T47D (cell line): Measurements from ENCODE around the gene ARHGEF11.

Source experiments
- DNase-seq, 2 experiments: peaks; one replicate each; pipeline versions ENCODE4 v3.0.0 to v3.0.0-alpha.2; 2011 to 2012; ENCODE audit warnings: low read depth in 1 of 2, low spot score in 1 of 2
- JUND ChIP-seq: IDR thresholded peaks from 2 replicates; pipeline ENCODE4 v1.6.1; 2012; ENCODE audit warnings: low read depth
- in situ Hi-C: cut with HindIII; loops from 2 replicates; pipeline ENCODE4 v1.10.0; 2016; ENCODE audit warnings: low sequenced_read_pairs, low pct_unique_long_range_greater_than_20kb

Gene ARHGEF11

GRCh38 chr1:156975084-156975483 lies 70.5 kb downstream of the ARHGEF11 start:
- no peak for TF ChIP-seq JUND
- DNase-seq: no peak
- in situ Hi-C loops: no loop called here

DNA sequence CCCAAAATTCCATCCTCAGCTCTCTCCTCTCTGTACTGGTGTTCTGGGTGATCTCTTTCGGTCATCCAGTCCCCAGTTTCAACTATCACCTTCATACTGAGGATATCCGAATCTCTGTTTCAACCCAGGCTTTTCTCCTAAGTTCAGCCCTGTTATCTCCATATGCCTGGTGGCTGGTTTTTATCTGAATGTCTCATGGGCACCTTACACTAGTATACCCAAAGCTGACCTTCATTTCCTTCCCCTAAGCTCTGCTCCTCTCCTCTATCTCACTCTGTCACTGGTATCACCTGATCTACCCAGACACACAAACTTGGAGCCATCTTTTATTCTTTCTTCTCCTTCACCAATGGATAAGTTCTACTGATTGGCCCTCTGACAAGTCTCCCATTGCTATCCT lies 72.1 kb downstream of the ARHGEF11 start:
- no peak for TF ChIP-seq JUND

DNA sequence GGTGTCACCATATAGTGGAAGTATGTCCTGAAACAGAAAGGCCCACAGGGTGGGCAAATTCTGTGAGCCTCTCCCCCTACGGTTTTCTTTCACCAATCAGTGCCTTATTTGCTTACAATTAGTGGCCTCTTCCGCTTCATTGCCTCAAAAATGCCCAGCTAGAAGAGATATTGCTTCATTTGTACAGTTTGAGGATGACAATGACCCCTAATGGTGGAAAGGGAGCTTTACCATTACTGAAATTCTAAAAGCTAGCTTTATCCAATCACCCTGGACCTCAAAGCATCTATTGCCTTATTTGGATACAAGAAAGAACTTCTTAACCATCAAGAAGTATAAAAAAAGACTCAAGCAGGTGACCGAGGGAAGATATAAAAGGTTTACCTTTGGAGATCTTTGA lies 75.5 kb downstream of the ARHGEF11 start:
- TF ChIP-seq JUND: no peak
- in situ Hi-C loops: no loop called here
- DNase-seq: peak in 1 of 2 experiments; percentile 26

More for the DNA sequence above, 72.1 kb downstream of the ARHGEF11 start:
- no peak for DNase-seq
- in situ Hi-C loops: no loop called here

DNA sequence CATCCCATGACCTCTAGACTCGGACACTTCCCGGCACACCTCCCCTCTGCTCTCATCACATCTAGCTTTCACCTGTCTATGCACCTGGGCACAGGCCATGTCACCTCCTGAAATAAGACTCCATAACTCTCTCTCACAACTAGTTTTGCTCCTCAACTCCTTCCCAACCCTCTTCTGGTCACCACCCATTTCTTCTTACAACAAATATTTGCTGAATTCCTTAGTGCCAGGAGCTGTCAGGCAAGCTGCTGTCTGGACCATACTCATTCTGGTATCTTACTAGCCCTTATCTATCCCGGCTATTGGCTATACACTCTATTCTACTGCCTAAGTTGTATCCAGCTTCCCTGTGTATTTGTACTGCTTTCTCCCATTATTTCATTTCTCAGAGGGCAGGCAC lies 76.0 kb downstream of the ARHGEF11 start:
- in situ Hi-C loops: no loop called here
- TF ChIP-seq JUND: no peak
- peak; percentile 51 to 60 for DNase-seq

DNA sequence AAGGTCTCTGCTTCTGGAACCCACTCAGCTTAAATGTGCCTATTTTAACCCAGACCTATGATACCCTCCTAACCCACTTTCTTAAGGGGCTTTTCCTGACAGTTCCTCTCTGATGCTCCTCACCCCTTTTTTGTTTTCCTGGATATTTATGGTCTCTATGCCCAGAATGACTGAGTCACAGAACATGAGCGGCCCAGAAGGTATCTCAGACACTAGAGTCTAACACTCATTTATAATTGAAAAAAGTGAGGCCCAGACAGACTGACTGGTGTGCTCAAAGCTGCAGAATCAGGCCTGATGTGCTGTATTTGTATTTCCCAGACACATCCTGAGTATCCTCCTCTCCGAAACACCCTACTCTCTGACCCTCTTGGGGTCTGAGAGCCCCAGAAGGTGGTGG lies 81.1 kb downstream of the ARHGEF11 start:
- no peak for DNase-seq
- in situ Hi-C loops: no loop called here
- no peak for TF ChIP-seq JUND

DNA sequence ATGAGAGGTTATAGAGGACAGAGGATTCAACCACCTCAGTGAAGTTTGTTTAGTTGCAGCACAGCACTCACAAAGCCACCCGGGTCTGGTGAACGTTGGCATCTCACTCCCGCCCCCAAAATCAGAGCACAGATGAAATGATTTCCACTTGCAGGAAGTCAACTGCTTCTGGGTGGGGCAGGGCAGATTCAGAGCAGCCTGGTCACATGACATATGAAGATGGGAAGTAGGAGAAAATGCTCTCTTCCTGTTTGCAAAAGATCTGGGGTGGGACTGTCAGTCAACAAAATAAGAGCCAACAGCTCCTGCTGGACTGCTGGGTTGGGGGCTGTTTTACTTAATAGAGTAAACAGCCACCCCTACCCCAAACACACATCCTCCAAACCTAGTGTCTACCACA lies 81.9 kb downstream of the ARHGEF11 start:
- in situ Hi-C loops: no loop called here
- TF ChIP-seq JUND: no peak

DNA sequence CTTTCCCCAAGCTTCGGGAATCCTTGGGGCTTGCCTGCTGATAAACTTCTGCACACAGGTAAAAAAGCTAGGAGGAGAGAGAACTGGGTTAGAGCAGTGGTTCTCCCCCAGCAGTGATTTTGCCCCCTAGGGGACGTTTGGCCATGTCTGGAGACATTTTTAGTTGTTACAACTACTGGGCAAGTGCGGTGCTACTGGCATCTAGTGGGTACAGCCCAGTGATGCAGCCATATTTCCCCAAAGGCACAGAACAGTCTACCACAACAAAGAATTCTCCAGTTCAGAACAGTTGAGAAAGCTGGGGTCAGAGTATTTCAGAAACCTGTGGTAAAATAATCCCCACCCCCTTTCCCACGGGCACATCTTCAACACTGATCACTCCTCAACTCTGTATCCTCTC lies 83.8 kb downstream of the ARHGEF11 start:
- in situ Hi-C loops: no loop called here
- peak in 1 of 2 experiments; percentile 54 for DNase-seq
- no peak for TF ChIP-seq JUND

More for the DNA sequence above, 81.9 kb downstream of the ARHGEF11 start:
- no peak for DNase-seq

- DNase-seq: no peak
- in situ Hi-C loops: no loop called here
- no peak for TF ChIP-seq JUND
Observed at GRCh38 chr1:156959925-156960324, 85.6 kb downstream of the ARHGEF11 start.

- in situ Hi-C loops: no loop called here
- DNase-seq: no peak
- no peak for TF ChIP-seq JUND
Observed at GRCh38 chr1:156959414-156959813, 86.1 kb downstream of the ARHGEF11 start.

DNA sequence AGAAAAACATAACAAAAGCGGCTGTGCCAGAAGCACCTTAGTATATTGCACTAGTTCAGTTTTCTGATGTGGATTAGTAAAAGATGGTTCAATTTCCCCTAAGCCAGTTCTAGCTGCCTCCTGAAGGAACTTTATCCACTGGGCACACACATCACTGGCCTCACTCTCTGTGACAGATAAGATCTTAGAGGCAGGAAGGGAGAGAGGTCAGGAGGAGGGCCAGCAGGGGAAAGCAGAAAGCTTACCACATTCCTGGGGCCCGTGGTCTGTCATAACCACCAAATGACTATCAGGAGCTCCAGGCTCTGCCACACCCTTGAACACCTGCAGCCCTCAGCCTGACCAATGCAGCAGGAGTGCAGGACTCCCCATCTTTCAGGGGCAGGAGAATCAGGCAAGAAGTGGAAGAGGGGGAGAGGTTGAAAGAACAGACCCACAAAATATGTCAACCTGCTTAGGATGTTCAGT lies 87.3 kb downstream of the ARHGEF11 start:
- no peak for DNase-seq
- TF ChIP-seq JUND: no peak
- in situ Hi-C loops: no loop called here

GRCh38 chr1:156957634-156958033 lies 87.9 kb downstream of the ARHGEF11 start:
- in situ Hi-C loops: no loop called here
- no peak for TF ChIP-seq JUND

GRCh38 chr1:156956333-156956732 lies 89.2 kb downstream of the ARHGEF11 start:
- no peak for TF ChIP-seq JUND
- DNase-seq: no peak
- in situ Hi-C loops: no loop called here

More at GRCh38 chr1:156957634-156958033, 87.9 kb downstream of the ARHGEF11 start:
- DNase-seq: no peak

DNA sequence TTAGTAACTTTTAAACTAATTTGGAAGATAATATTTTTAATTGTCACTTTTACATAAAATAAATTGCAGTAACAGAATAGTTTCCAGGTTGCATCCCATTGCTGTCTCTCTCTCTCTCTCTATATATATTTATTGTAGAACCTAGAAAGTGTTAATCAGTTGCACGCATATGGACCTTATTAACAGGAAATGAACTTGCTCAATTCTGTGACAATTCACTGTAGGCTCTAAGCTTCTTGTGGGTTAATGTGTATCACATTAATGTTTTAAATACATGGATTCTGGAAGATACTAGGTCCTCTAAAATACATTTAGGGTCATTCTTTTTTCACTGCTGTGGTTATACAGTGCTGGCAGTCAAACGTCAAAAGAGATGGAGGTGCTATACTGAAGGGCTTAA lies 92.0 kb downstream of the ARHGEF11 start:
- DNase-seq: no peak
- TF ChIP-seq JUND: no peak
- in situ Hi-C loops: no loop called here

DNA sequence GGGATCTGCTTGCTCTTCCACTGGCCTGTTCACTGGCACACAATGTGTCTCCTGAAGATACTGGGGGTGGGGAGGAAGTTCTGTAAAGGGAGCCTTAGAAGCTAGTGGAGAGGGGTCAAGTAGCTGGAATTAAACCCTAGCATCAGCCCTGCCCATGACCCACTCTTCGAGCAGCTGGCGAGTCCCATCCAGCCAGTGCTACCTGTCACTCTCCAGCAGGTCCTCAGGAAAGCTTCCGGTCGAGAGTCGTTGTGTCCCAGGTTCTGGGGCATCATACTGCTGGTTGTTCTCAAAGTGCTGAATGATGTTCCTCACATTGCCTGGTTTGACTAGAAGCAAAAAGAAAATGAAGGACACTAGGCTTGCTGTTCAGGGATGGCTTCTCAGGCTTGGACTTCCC lies 94.2 kb downstream of the ARHGEF11 start:
- no peak for DNase-seq
- in situ Hi-C loops: no loop called here
- no peak for TF ChIP-seq JUND
